NCI-H1105 (cell line): ENCODE results near the gene SUGCT.

ENCODE experiments used
- DNase-seq: peaks from one replicate; lab custom pipeline; 2025; lab: John Stamatoyannopoulos, UW

Gene SUGCT

GRCh38 chr7:40680657-40681056 is 545.9 kb downstream of the SUGCT start:
- DNase-seq, result no peak

- DNase-seq, result no peak
These were observed 547.9 kb downstream of the SUGCT start for GRCh38 chr7:40682696-40683095.

DNA sequence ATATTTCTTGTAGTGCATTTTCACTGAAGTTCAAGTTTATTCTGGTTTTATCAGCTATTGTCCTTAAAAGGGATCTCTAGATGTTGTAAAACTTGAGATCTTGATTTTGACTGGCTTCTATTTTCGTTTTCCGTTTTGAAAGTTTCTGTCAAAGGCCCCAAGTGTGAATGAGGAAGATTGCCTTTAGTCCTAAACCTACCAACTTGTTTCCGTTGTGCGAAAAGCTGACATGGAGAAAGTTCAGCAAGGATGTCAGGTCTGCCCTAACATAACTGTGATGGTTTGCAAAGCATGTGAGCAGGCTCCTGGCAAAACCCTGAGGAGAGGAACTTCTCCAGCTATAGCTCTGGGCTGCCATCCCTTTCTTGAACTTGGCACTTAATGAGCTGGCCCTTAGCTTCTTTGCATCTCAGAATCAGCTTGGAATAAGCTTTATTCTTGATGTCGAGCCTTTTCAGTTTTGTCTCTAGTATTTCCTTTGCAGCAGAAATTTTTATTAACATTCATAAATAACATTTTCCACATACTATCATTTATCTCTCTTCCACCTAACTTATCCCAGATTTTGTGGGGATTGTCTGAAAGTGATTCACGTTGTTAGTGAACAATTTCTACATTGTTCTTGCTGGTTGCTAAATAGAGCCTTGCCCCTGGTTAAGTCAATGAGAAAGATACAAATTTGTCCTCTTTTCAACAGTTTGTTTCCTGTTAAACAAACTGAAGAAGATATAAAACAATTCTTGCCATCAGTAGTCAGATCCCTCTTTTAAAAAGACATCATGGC is 559.4 kb downstream of the SUGCT start:
- no peak for DNase-seq

DNA sequence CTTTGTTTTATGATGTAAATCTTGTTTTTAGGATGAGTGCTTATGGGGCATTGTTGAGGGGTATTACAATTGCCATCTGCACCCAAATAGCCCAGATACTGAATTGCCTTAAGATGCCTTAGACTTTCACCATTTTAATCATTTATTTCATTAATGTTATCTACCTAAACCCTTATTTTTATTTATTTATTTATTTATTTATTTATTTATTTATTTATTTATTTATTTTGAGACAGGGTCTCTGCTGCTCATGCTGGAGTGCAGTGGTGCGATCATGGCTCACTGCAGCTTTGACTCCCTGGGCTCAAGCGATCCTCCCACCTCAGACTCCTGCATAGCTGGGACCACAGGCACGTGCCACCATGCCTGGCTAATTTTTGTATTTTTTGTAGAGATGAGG is 560.2 kb downstream of the SUGCT start:
- DNase-seq, result no peak

GRCh38 chr7:40697653-40698052 is 562.8 kb downstream of the SUGCT start:
- DNase-seq, result no peak

- no peak for DNase-seq
These were observed 563.6 kb downstream of the SUGCT start for GRCh38 chr7:40698214-40698920.

DNA sequence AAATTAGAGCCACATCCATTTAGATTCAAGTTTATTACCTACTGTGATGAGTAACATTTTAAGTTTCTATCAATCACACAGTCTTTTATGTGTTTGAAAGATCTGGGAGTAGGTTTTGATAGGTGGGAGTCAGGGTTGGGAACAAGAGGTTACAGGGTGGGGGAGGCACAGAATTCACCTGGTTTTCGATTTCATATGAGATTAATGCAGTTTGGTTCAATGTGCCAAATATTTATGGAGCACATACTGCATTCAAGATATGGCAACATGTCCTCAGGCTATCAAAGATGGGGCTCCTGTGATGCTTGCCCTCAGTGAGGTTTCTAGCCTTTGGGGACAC is 564.1 kb downstream of the SUGCT start:
- DNase-seq, result no peak

DNA sequence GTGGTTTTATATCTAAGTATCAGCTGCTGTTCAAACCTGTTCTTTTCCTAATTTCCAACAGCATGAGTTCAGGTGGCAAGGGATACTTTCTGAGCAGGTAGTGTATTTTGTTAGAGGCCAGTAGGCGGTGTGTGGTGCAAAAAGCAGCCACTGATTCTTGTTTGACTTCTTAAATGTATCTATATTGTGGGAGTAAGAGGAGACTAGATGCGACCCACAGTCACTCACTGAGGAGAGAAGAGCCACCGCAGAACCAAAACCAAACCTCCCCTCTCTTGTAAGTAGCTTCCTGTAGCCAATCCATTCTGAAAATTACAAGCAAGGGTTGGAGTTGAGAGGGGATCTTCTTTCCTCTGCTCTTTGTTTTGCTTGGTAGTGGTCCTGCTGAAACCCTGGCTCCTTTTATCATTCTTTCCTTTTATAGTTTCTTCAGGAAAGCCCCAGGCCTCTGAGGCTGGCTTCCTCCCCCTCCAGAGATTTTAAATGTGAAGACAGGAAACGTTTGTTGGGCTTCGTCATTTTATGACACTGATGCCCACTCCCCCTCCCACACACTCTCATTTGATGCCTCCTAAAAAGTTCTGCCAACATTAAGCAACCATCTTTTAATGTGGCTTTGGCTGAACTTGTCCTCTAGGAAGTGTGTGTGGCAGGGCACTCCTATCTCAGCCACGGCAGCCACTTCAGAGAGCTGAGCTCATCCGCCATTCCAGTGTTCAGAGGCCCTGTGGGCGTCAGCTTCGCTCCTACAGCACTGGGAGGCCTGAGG is 566.0 kb downstream of the SUGCT start:
- no peak for DNase-seq

DNA sequence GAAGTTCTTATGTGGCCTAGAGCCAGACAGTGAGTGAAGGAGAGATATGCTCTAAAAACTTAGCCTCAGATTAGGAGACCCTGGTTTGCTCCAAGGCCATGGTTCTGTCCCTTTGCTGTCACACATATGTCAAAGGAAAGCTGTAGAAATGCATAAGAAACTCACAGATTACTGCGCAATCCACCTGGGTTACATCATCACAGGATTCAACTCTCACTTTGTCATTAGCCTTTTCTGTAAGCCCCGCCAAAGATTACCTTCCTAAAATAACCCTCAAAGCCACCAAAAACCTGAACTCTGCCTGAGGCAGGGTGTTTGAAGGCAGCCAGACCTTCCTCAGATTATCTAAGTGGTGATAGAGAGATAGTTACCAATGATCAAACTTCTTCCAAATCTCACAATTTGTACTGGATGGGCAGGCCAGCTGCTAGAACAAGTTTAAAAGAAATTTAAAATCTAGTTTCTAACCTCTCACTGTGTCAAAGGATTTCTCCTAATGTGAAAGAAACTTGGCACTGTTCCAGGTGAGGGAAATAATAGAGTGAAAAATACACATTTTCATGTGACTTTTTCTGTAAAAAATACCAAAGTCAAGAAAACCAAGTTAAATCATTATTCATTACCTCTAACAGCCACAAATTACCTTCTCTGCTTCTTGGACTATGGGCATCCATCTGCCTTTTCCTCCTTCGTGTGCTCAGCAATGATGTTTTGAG is 567.2 kb downstream of the SUGCT start:
- DNase-seq, result no peak

DNA sequence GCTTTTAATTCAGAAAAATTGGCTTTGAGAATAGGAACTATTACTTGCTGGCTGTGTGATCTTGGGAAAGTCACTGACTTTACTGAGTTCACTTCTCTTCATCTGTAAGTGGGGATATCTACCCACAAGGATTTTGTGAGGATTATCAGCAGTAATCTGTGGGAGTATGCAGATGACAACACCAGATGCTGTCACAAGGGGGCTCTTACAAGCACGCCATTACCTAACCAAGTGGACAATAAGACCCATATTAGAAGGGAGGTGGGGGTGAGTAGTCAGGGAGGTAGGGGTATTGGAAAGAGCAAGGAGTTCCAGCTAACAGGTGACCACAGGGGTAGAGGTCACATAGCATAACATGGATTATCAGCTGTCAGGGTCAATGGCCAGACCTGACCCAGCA is 569.4 kb downstream of the SUGCT start:
- DNase-seq, result no peak

- DNase-seq, result no peak
These were observed 572.0 kb downstream of the SUGCT start for GRCh38 chr7:40706829-40707228.

- no peak for DNase-seq
These were observed 574.5 kb downstream of the SUGCT start for GRCh38 chr7:40709062-40709964.

GRCh38 chr7:40711706-40712105 is 576.9 kb downstream of the SUGCT start:
- no peak for DNase-seq

- DNase-seq, result no peak
These were observed 579.7 kb downstream of the SUGCT start for GRCh38 chr7:40714363-40715052.

GRCh38 chr7:40715053-40715430 is 580.2 kb downstream of the SUGCT start:
- no peak for DNase-seq

- no peak for DNase-seq
These were observed 581.2 kb downstream of the SUGCT start for GRCh38 chr7:40716052-40716451.

- DNase-seq, result peak; percentile 2
These were observed 582.4 kb downstream of the SUGCT start for GRCh38 chr7:40717242-40717641.

- DNase-seq, result no peak
These were observed 585.6 kb downstream of the SUGCT start for GRCh38 chr7:40720416-40720815.

GRCh38 chr7:40721342-40721949 is 586.6 kb downstream of the SUGCT start:
- DNase-seq, result no peak

GRCh38 chr7:40722242-40722641 is 587.4 kb downstream of the SUGCT start:
- no peak for DNase-seq
